Measurements from ENCODE around the gene SLC6A12. TPM values are rescaled to one million over a fixed set of nuclear protein-coding genes. Genes with fewer than 3 reads are reported as not detected.

SLC6A12 gene
- total RNA-seq, 4 donors from 2014 or later = 0.17 to 0.78 (median 0.34) TPM; not detected in 1

GRCh38 chr12:174124-174523 is 39.8 kb downstream of the SLC6A12 start:
- H3K4me1 ChIP-seq = peaks cover 38 to 50% (median 39%) of the 10 kb centered on the region in 4 donors
- WGBS = 88% methylated on average over 1 of the region's 6 CpGs
- intact Hi-C loops (cut with DNase I) = no loop called here
- H3K36me3 ChIP-seq = no peaks in the 10 kb centered on the region
- TF ChIP-seq POLR2AphosphoS5 (IDR thresholded peaks at IDR 0.05) (no peak), EP300 (IDR thresholded peaks at IDR 0.05) (no peak), CTCF (IDR thresholded peaks at IDR 0.05) (no peak), POLR2A (IDR thresholded peaks at IDR 0.05; ENCODE audit: low read depth) (no peak)
- no peak overlapping the region for H3K27ac ChIP-seq (replicated peaks in 1 of 4)
- peaks cover 0 to 54% (median 0%) of the 10 kb centered on the region in 4 donors for H3K27me3 ChIP-seq
- DNase-seq (ENCODE audit: extremely low spot score) = no peak
- H3K4me3 ChIP-seq = no peak overlapping the region
- H3K9me3 ChIP-seq = no peaks in the 10 kb centered on the region

- H3K36me3 ChIP-seq = no peaks in the 10 kb centered on the region
- intact Hi-C loops (cut with DNase I) = no loop called here
- 85% methylated on average over 12 of the region's 15 CpGs for WGBS
Observed at GRCh38 chr12:172732-173161, 41.2 kb downstream of the SLC6A12 start.

GRCh38 chr12:171743-172676 is 41.9 kb downstream of the SLC6A12 start:
- intact Hi-C loops (cut with DNase I) = no loop called here
- Histone ChIP-seq H3K9me3 (no peaks in the 10 kb centered on the region), H3K27ac (replicated peaks in 1 of 4) (no peak overlapping the region), H3K36me3 (no peaks in the 10 kb centered on the region), H3K4me3 (no peak overlapping the region), H3K27me3 (peaks cover 0 to 60% (median 0%) of the 10 kb centered on the region in 4 donors), H3K4me1 (peaks cover 21 to 33% (median 28%) of the 10 kb centered on the region in 4 donors)
- WGBS = 67% methylated on average over 18 of the region's 18 CpGs
- no peak for DNase-seq (ENCODE audit: extremely low spot score)
- no peak for TF ChIP-seq POLR2A (IDR thresholded peaks at IDR 0.05; ENCODE audit: low read depth)
- TF ChIP-seq CTCF (IDR thresholded peaks at IDR 0.05) = no peak
- no peak for TF ChIP-seq POLR2AphosphoS5 (IDR thresholded peaks at IDR 0.05)

More at GRCh38 chr12:172732-173161, 41.2 kb downstream of the SLC6A12 start:
- Histone ChIP-seq H3K27me3 (peaks cover 0 to 60% (median 0%) of the 10 kb centered on the region in 4 donors), H3K9me3 (no peaks in the 10 kb centered on the region), H3K27ac (replicated peaks in 1 of 4) (no peak overlapping the region), H3K4me3 (no peak overlapping the region), H3K4me1 (peaks cover 28 to 41% (median 34%) of the 10 kb centered on the region in 4 donors)
- no peak for DNase-seq (ENCODE audit: extremely low spot score)
- TF ChIP-seq POLR2A (IDR thresholded peaks at IDR 0.05; ENCODE audit: low read depth) (no peak), CTCF (IDR thresholded peaks at IDR 0.05) (no peak), POLR2AphosphoS5 (IDR thresholded peaks at IDR 0.05) (no peak), EP300 (IDR thresholded peaks at IDR 0.05) (no peak)

GRCh38 chr12:171276-171675 is 42.7 kb downstream of the SLC6A12 start:
- Histone ChIP-seq H3K4me1 (peaks cover 13 to 26% (median 20%) of the 10 kb centered on the region in 4 donors), H3K9me3 (no peaks in the 10 kb centered on the region), H3K36me3 (no peaks in the 10 kb centered on the region), H3K27ac (replicated peaks in 1 of 4) (no peak overlapping the region), H3K27me3 (peaks cover 0 to 60% (median 0%) of the 10 kb centered on the region in 4 donors), H3K4me3 (no peak overlapping the region)
- intact Hi-C loops (cut with DNase I) = no loop called here
- DNase-seq (ENCODE audit: extremely low spot score) = no peak
- TF ChIP-seq POLR2A (IDR thresholded peaks at IDR 0.05; ENCODE audit: low read depth) (no peak), EP300 (IDR thresholded peaks at IDR 0.05) (no peak), POLR2AphosphoS5 (IDR thresholded peaks at IDR 0.05) (no peak), CTCF (IDR thresholded peaks at IDR 0.05) (no peak)
- WGBS = 87% methylated on average over 9 of the region's 10 CpGs

Data from esophagus muscularis mucosa (tissue), 4 donors.